SK-N-SH (cell line): ENCODE data around the gene CDK5.

Experiments used
- EP300 ChIP-seq, 2 experiments: IDR thresholded peaks; 2 replicates each; pipeline versions ENCODE4 v1.4.0 to v1.6.1; 2012; ENCODE audit warnings: borderline replicate concordance in 1 of 2, low read depth in 1 of 2, low read length in 1 of 2
- FOSL2 ChIP-seq: IDR thresholded peaks from 2 replicates; pipeline ENCODE4 v1.4.0; 2012; ENCODE audit warnings: low read depth, mild to moderate bottlenecking, moderate library complexity, borderline replicate concordance
- GABPA ChIP-seq: IDR thresholded peaks from 2 replicates; pipeline ENCODE4 v1.4.0; 2012; ENCODE audit warnings: low read depth, mild to moderate bottlenecking
- MEF2A ChIP-seq: IDR thresholded peaks from 2 replicates; pipeline ENCODE4 v1.4.0; 2012; ENCODE audit warnings: low read depth, borderline replicate concordance
- NFIC ChIP-seq: IDR thresholded peaks from 2 replicates; pipeline ENCODE4 v1.4.0; 2012; ENCODE audit warnings: borderline replicate concordance
- NRF1 ChIP-seq: IDR thresholded peaks from 2 replicates; pipeline ENCODE4 v1.6.1; 2012; ENCODE audit warnings: low read depth, mild to moderate bottlenecking, low read length
- POLR2AphosphoS5 ChIP-seq: IDR thresholded peaks from 2 replicates; pipeline ENCODE4 v1.6.1; 2012; ENCODE audit warnings: low read depth, low read length
- RAD21 ChIP-seq: IDR thresholded peaks from 2 replicates; pipeline ENCODE4 v1.6.1; 2012; ENCODE audit warnings: mild to moderate bottlenecking, low read length
- RCOR1 ChIP-seq: fragments of 150-350 bp; IDR thresholded peaks from 2 replicates; pipeline ENCODE4 v1.6.1; 2017; ENCODE audit warnings: antibody characterized with exemption, low read length
- TF ChIP-seq, protein P1 (sequence below): fragments of 200-600 bp; sonication (generic); IDR thresholded peaks from 2 replicates; pipeline ENCODE4 v1.6.1; 2017; ENCODE audit warnings: antibody characterized with exemption, mild to moderate bottlenecking, moderate library complexity

GRCh38 chr7:151094675-151095074, 37.0 kb upstream of the CDK5 start:
- TF ChIP-seq, protein P1, sequence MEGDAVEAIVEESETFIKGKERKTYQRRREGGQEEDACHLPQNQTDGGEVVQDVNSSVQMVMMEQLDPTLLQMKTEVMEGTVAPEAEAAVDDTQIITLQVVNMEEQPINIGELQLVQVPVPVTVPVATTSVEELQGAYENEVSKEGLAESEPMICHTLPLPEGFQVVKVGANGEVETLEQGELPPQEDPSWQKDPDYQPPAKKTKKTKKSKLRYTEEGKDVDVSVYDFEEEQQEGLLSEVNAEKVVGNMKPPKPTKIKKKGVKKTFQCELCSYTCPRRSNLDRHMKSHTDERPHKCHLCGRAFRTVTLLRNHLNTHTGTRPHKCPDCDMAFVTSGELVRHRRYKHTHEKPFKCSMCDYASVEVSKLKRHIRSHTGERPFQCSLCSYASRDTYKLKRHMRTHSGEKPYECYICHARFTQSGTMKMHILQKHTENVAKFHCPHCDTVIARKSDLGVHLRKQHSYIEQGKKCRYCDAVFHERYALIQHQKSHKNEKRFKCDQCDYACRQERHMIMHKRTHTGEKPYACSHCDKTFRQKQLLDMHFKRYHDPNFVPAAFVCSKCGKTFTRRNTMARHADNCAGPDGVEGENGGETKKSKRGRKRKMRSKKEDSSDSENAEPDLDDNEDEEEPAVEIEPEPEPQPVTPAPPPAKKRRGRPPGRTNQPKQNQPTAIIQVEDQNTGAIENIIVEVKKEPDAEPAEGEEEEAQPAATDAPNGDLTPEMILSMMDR, result no peak
- TF ChIP-seq FOSL2 (no peak), NRF1 (no peak), GABPA (no peak), NFIC (no peak), EP300 (IDR thresholded peaks at IDR 0.05; ENCODE audit: borderline replicate concordance in 1 of 2, low read depth in 1 of 2, low read length in 1 of 2) (no peak), POLR2AphosphoS5 (no peak), RAD21 (no peak), RCOR1 (no peak), MEF2A (no peak)
